T-cell (primary cell): Measurements from ENCODE around the gene ANXA2R. TPM values are rescaled to one million over a fixed set of nuclear protein-coding genes. Genes with fewer than 3 reads are reported as not detected.
"Not testable (repeated sequence)": the region's sequence is repeated elsewhere in the genome, so short reads cannot be mapped to it uniquely, and the experiment has no call there.

Experiments used
- ATAC-seq, 4 experiments: fragments of 200-7000 bp in 3 of 4; fragments of 150-1000 bp in 1 of 4; cut with Tn5 transposase; replicated peaks in 1 of 4; 1 replicate in 3 of 4; 2 replicates in 1 of 4; pipeline ENCODE4 v1.10.0; 2021; ENCODE audit warnings: moderate library complexity in 3 of 4, mild to moderate bottlenecking in 2 of 4, moderate number of reproducible peaks in 1 of 4
- CTCF ChIA-PET, 2 donors: fragments of 300-600 bp; sonication (Branson Sonifier 250); formaldehyde crosslinking; loops; one replicate each; lab custom pipeline; 2022; ENCODE audit warnings: antibody characterized with exemption in 2 of 2; lab: Charles Lee
- POLR2A ChIA-PET, 2 donors: fragments of 300-600 bp; sonication (Branson Sonifier 250); formaldehyde crosslinking; loops; one replicate each; lab custom pipeline; 2022; ENCODE audit warnings: antibody characterized with exemption in 2 of 2; lab: Charles Lee
- DNase-seq, 35 experiments: peaks; one replicate each; pipeline versions ENCODE4 v3.0.0 to v3.0.0-alpha.2; 2013 to 2023
- H3K27ac ChIP-seq: one replicate; pipeline ENCODE4 v1.5.1; 2013; ENCODE audit warnings: low read length
- H3K27me3 ChIP-seq, 2 experiments: replicated peaks in 1 of 2; 1 replicate in 1 of 2; 2 replicates in 1 of 2; pipeline versions ENCODE4 v1.6.1 to v1.7.0; 2013; ENCODE audit warnings: low read length in 1 of 2, mixed read lengths in 1 of 2; ENCODE audit not compliant: control insufficient read depth in 2 of 2, insufficient read depth in 2 of 2; ENCODE audit errors: extremely low read depth in 1 of 2
- H3K36me3 ChIP-seq, 2 donors: 1 replicate in 1 of 2; 2 replicates in 1 of 2; pipeline versions ENCODE4 v1.6.1 to v1.7.0; 2013; ENCODE audit warnings: low read length in 1 of 2; ENCODE audit not compliant: control insufficient read depth in 2 of 2, insufficient read depth in 1 of 2; ENCODE audit errors: extremely low read depth in 1 of 2
- H3K4me1 ChIP-seq, 2 experiments: 1 replicate in 1 of 2; 2 replicates in 1 of 2; pipeline versions ENCODE4 v1.6.1 to v1.7.0; 2013; ENCODE audit warnings: low read length in 2 of 2, mixed read lengths in 1 of 2; ENCODE audit not compliant: insufficient read depth in 2 of 2, control insufficient read depth in 1 of 2; ENCODE audit errors: extremely low read depth in 1 of 2
- H3K4me3 ChIP-seq, 2 donors: 1 replicate in 1 of 2; 2 replicates in 1 of 2; pipeline versions ENCODE4 v1.5.1 to v1.7.0; 2013; ENCODE audit warnings: mild to moderate bottlenecking in 2 of 2, low read length in 1 of 2, moderate library complexity in 1 of 2; ENCODE audit not compliant: control insufficient read depth in 1 of 2; ENCODE audit errors: extremely low read depth in 1 of 2
- H3K9me3 ChIP-seq: 2 replicates; pipeline ENCODE4 v1.7.0; 2013
- H3K27ac Mint-ChIP-seq, 2 donors: one replicate each; pipeline ENCODE4 v1.8.0; 2020 to 2021; ENCODE audit warnings: mild to moderate bottlenecking in 2 of 2, mixed read lengths in 2 of 2
- H3K27me3 Mint-ChIP-seq, 2 donors: one replicate each; pipeline ENCODE4 v1.8.0; 2021 to 2022; ENCODE audit warnings: mixed read lengths in 2 of 2
- H3K36me3 Mint-ChIP-seq: one replicate; pipeline ENCODE4 v1.8.0; 2021; ENCODE audit warnings: mixed read lengths
- H3K4me1 Mint-ChIP-seq, 3 donors: one replicate each; pipeline ENCODE4 v1.8.0; 2020 to 2022; ENCODE audit warnings: mixed read lengths in 3 of 3, mild to moderate bottlenecking in 1 of 3
- H3K4me3 Mint-ChIP-seq, 3 donors: one replicate each; pipeline ENCODE4 v1.8.0; 2020 to 2022; ENCODE audit warnings: mild to moderate bottlenecking in 3 of 3, mixed read lengths in 3 of 3, moderate library complexity in 3 of 3
- H3K9me3 Mint-ChIP-seq, 3 donors: one replicate each; pipeline ENCODE4 v1.8.0; 2020 to 2022; ENCODE audit warnings: mixed read lengths in 3 of 3
- WGBS: methylation state at CpG from one replicate; pipeline ENCODE4 v1.1.5; 2013; ENCODE audit warnings: missing lambda C conversion rate; ENCODE audit not compliant: insufficient coverage; 5-methylcytosine and 5-hydroxymethylcytosine counted together
- total RNA-seq, 35 experiments: library from RNA in 6 of 35; stranded (reverse) in 6 of 35; fragments of 120-200 nt in 1 of 35; gene quantifications; one replicate each; pipeline versions ENCODE4 v1.2.1 to v1.2.4 and lab custom pipeline; 2013 to 2026

Gene ANXA2R, protein sequence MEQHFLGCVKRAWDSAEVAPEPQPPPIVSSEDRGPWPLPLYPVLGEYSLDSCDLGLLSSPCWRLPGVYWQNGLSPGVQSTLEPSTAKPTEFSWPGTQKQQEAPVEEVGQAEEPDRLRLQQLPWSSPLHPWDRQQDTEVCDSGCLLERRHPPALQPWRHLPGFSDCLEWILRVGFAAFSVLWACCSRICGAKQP
- 10 to 100 TPM; 47.8 to 64.1 (median 53.1) TPM for total RNA-seq
- total RNA-seq (2013): 71.6 TPM
- total RNA-seq (lab: John Stamatoyannopoulos, UW): 2.4 to 64.6 (median 45.9) reads per million in 29 experiments

GRCh38 chr5:43040287-43041098 is at the start of gene ANXA2R:
TSS of gene ANXA2R (minus strand) at chr5:43040319. CDS start at chr5:43040046, 273 bp downstream.
- H3K27me3 ChIP-seq: no peaks in the 10 kb centered on the region
- peak within 1 kb of the TSS; percentile 93 to 100 (median 95) for H3K4me3 Mint-ChIP-seq
- under 1% methylated on average over 35 of the region's 47 CpGs for WGBS
- ChIA-PET CTCF (interaction anchor here (0.6 to 4.1 kb wide), 24 partner anchors 20 to 444 kb away, joined by 3 to 71 read pairs (median 6); partner anchors contain the start of genes TMEM267 (in 1 of the 2) and ZNF131 (in 1 of the 2)), POLR2A (interaction anchor here (0.5 to 3.2 kb wide), 21 partner anchors 21 to 1763 kb away, joined by 3 to 99 read pairs (median 7); partner anchors contain the start of genes TMEM267 (in 1 of the 2) and ZNF131 (in 1 of the 2))
- no peaks in the 10 kb centered on the region for H3K9me3 Mint-ChIP-seq
- no peaks in the 10 kb centered on the region for H3K27me3 Mint-ChIP-seq
- peak within 1 kb of the TSS; percentile 98 to 99 for H3K27ac Mint-ChIP-seq
- H3K36me3 ChIP-seq: peaks cover 0 to 8% of the 10 kb centered on the region in 2 donors
- ATAC-seq (peak; percentile 59 to 71 (median 63)), DNase-seq (peak; percentile 86 to 97 (median 95))
- peaks cover 48 to 61% (median 48%) of the 10 kb centered on the region in 3 donors for H3K4me1 Mint-ChIP-seq
- peaks cover 15 to 67% of the 10 kb centered on the region in 2 experiments for H3K4me1 ChIP-seq
- H3K27ac ChIP-seq: peak within 1 kb of the TSS; percentile 98
- H3K9me3 ChIP-seq: no peaks in the 10 kb centered on the region
- H3K36me3 Mint-ChIP-seq: peaks cover 9% of the 10 kb centered on the region
- peak within 1 kb of the TSS; percentile 82 to 99 for H3K4me3 ChIP-seq

- H3K27ac ChIP-seq, DNase-seq, ATAC-seq, H3K27ac Mint-ChIP-seq, H3K27me3 ChIP-seq, H3K9me3 Mint-ChIP-seq, CTCF ChIA-PET, H3K4me3 Mint-ChIP-seq, H3K4me1 Mint-ChIP-seq, H3K9me3 ChIP-seq, H3K27me3 Mint-ChIP-seq, H3K4me3 ChIP-seq, POLR2A ChIA-PET, H3K4me1 ChIP-seq: not testable (repeated sequence)
- no CpG with 5 or more reads among the region's 5 CpGs for WGBS
- H3K36me3 ChIP-seq: peaks cover 0 to 14% of the 10 kb centered on the region in 2 donors
- peaks cover 23% of the 10 kb centered on the region for H3K36me3 Mint-ChIP-seq
Observed at GRCh38 chr5:43086118-43086908, 46.2 kb upstream of the ANXA2R start.

DNA sequence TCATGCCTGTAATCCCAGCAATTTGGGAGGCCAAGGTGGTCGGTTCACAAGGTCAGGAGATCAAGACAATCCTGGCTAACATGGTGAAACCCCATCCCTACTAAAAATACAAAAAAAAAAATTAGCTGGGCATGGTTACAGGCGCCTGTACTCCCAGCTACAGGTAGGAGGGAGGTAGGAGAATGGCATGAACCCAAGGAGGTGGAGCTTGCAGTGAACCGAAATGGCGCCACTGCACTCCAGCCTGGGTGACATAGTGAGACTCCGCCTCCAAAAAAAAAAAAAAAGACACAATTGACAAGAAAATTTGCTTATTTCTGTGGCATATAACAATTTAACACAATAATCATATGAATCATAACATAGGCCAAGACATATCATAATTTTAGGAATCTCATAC is 45.3 kb upstream of the ANXA2R start:
- Mint-ChIP-seq H3K4me3 (no peak overlapping the region), H3K36me3 (peaks cover 24% of the 10 kb centered on the region), H3K27ac (no peak overlapping the region), H3K4me1 (no peaks in the 10 kb centered on the region), H3K9me3 (no peaks in the 10 kb centered on the region), H3K27me3 (no peaks in the 10 kb centered on the region)
- CTCF ChIA-PET: no interaction called here
- Histone ChIP-seq H3K9me3 (no peaks in the 10 kb centered on the region), H3K4me1 (no peaks in the 10 kb centered on the region), H3K4me3 (no peak overlapping the region), H3K27ac (no peak overlapping the region), H3K27me3 (no peaks in the 10 kb centered on the region), H3K36me3 (peaks cover 0 to 14% of the 10 kb centered on the region in 2 donors)
- ATAC-seq: no peak
- WGBS: no CpG with 5 or more reads among the region's 5 CpGs
- no peak for DNase-seq
- POLR2A ChIA-PET: interaction anchor here in 1 of 2 donors (0.6 kb wide), 1 partner anchor 1645 kb away, joined by 3 read pairs; no protein-coding TSS in a partner anchor

DNA sequence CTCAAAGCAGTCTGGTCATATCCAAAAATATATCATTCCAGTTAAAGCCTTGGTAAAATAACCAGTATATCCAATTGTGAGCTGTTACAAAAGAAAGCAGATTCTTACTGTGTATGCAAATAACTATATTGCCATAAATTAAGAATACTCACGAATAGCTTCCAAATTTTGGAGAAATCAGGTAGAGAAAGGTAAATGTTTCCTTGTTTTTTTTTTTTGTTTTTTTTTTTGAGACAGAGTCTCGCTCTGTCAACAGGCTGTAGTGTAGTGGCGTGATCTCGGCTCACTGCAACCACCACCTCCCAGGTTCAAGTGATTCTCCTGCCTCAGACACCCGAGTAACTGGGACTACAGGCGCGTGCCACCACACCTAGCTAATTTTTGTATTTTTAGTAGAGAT is 44.3 kb upstream of the ANXA2R start:
- H3K27me3 Mint-ChIP-seq, H3K4me1 ChIP-seq, H3K9me3 Mint-ChIP-seq, H3K27me3 ChIP-seq, H3K4me3 Mint-ChIP-seq, H3K4me3 ChIP-seq, H3K27ac Mint-ChIP-seq, H3K9me3 ChIP-seq, DNase-seq, H3K27ac ChIP-seq, H3K4me1 Mint-ChIP-seq, ATAC-seq: not testable (repeated sequence)
- H3K36me3 ChIP-seq: peaks cover 0 to 22% of the 10 kb centered on the region in 2 donors
- POLR2A ChIA-PET: interaction anchor here in 1 of 2 donors (0.6 kb wide), 1 partner anchor 13 kb away, joined by 14 read pairs; no protein-coding TSS in a partner anchor
- H3K36me3 Mint-ChIP-seq: peaks cover 24% of the 10 kb centered on the region
- no CpG with 5 or more reads among the region's 7 CpGs for WGBS
- CTCF ChIA-PET: interaction anchor here in 1 of 2 donors (1.0 kb wide), 1 partner anchor 195 kb away, joined by 3 read pairs; no protein-coding TSS in a partner anchor

GRCh38 chr5:43081345-43081744 is 41.2 kb upstream of the ANXA2R start:
- POLR2A ChIA-PET, H3K9me3 Mint-ChIP-seq, H3K9me3 ChIP-seq, DNase-seq, H3K27ac Mint-ChIP-seq, ATAC-seq, H3K4me3 Mint-ChIP-seq, H3K4me3 ChIP-seq, H3K4me1 ChIP-seq, H3K4me1 Mint-ChIP-seq, H3K27me3 Mint-ChIP-seq, H3K27ac ChIP-seq, H3K27me3 ChIP-seq: not testable (repeated sequence)
- 100% methylated on average over 1 of the region's 2 CpGs for WGBS
- CTCF ChIA-PET: interaction anchor here in 1 of 2 donors (0.6 kb wide), 1 partner anchor 16 kb away, joined by 3 read pairs; no protein-coding TSS in a partner anchor
- H3K36me3 ChIP-seq: peaks cover 11 to 29% of the 10 kb centered on the region in 2 donors
- H3K36me3 Mint-ChIP-seq: peaks cover 30% of the 10 kb centered on the region
